GM12873 (cell line): ENCODE data around the gene PBX1.

Experiments
- CTCF ChIP-seq: IDR thresholded peaks from 2 replicates; pipeline ENCODE4 v1.5.1; 2012; ENCODE audit warnings: low read depth, mild to moderate bottlenecking, moderate library complexity, low read length, control low read depth; ENCODE audit not compliant: insufficient read depth; ENCODE audit errors: missing control alignments

Gene PBX1

GRCh38 chr1:164784960-164785359, 226.0 kb downstream of the PBX1 start:
- no peak for TF ChIP-seq CTCF

GRCh38 chr1:164785841-164786534, 227.0 kb downstream of the PBX1 start:
- no peak for TF ChIP-seq CTCF

GRCh38 chr1:164786980-164787833, 228.2 kb downstream of the PBX1 start:
- peak; percentile 92 for TF ChIP-seq CTCF

GRCh38 chr1:164787834-164788231, 228.8 kb downstream of the PBX1 start:
- no peak for TF ChIP-seq CTCF

GRCh38 chr1:164790081-164790480, 231.1 kb downstream of the PBX1 start:
- no peak for TF ChIP-seq CTCF

GRCh38 chr1:164792410-164793004, 233.5 kb downstream of the PBX1 start:
- no peak for TF ChIP-seq CTCF

GRCh38 chr1:164794356-164794755, 235.4 kb downstream of the PBX1 start:
- TF ChIP-seq CTCF = no peak
